GM19023 (cell line): ENCODE results near the gene PLAGL2.
"Not testable (repeated sequence)": the region's sequence is repeated elsewhere in the genome, so short reads cannot be mapped to it uniquely, and the experiment has no call there.

Experiments
- ATAC-seq: cut with Tn5 transposase; IDR thresholded peaks from one replicate; pipeline ENCODE4 v1.9.1; 2021; ENCODE audit warnings: mild to moderate bottlenecking, moderate library complexity; ENCODE audit not compliant: unreplicated experiment

PLAGL2 gene, protein sequence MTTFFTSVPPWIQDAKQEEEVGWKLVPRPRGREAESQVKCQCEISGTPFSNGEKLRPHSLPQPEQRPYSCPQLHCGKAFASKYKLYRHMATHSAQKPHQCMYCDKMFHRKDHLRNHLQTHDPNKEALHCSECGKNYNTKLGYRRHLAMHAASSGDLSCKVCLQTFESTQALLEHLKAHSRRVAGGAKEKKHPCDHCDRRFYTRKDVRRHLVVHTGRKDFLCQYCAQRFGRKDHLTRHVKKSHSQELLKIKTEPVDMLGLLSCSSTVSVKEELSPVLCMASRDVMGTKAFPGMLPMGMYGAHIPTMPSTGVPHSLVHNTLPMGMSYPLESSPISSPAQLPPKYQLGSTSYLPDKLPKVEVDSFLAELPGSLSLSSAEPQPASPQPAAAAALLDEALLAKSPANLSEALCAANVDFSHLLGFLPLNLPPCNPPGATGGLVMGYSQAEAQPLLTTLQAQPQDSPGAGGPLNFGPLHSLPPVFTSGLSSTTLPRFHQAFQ

GRCh38 chr20:32207626-32208498 is at the start of gene PLAGL2, which contains the start of gene POFUT1:
Gene PLAGL2 (minus strand): TSS chr20:32207743. CDS start chr20:32202178, 5,565 bp downstream.
Gene POFUT1 (plus strand): TSS chr20:32207880. CDS start chr20:32207942, 62 bp downstream.
- peak; percentile 85 for ATAC-seq

DNA sequence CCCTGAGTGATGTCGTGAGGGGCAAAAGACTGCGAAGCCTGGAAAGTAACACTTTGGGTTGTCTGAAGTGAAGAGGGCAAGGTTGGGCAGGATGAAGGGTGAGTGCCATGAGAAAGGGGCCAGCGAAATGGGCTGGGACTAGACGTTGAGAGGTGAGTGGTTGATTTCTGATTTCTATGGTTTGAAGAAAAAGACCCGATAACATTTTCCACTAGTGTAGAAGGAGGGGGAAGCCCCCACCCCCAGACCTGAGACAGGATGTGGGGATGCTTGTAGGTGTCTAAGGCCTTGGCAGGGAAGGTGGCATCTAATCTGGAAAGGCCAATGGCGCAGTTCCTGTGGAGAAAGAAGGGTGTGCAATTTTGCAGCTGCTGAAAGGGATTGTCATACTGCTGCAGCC is 44.6 kb upstream of the PLAGL2 start:
- no peak for ATAC-seq

- no peak for ATAC-seq
These were observed 43.9 kb upstream of the PLAGL2 start for GRCh38 chr20:32251470-32251869.

DNA sequence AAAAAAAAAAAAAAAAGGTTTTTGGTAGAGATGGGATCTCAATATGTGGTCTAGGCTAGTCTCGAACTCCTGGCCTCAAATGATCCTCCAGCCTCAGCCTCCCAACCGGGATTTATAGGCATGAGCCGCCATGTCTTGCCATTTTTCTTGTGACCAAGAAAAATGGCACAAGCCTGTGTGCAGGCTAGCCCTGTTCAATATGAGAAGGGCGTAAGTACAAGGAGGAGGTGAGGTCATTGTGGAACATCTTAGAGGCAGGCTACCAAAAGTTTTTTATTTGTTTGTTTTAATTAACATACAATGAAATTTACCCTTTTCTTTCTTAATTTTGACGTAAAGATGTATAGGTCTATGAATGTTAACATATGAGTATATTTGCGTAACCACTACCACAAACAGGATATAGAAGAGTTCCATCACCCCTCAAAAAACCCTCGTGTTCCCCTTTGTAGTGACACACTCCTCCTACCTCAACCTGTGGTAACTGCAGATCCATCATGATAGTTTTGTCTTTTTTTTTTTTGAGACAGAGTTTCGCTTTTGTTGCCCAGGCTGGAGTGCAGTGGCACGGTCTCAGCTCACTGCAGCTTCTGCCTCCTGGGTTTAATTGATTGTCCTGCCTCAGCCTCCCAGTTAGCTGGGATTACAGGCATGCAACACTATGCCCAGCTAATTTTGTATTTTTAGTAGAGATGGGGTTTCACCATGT is 41.6 kb upstream of the PLAGL2 start:
- no peak for ATAC-seq

DNA sequence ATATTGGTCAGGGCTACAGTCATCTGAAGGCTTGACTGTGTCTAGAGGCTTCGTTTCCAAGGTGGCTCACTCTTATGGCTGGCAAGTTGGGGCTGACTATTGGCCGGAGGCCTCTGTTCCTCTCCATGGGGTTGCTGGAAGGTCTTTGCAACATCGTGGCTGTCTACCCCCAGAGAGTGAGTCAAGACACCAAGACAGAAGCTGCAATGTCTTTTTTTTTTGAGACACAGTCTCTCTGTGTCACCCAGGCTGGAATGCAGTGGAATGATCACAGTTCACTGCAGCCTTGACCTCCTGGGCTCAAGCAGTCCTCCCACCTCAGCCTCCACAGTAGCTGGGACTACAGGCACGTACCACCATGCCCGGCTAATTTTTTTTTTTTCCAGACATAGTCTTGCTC is 40.5 kb upstream of the PLAGL2 start:
- ATAC-seq: no peak

GRCh38 chr20:32246208-32246607 is 38.7 kb upstream of the PLAGL2 start:
- not testable (repeated sequence) for ATAC-seq

- ATAC-seq: no peak
These were observed 37.4 kb upstream of the PLAGL2 start for GRCh38 chr20:32244959-32245358.

- no peak for ATAC-seq
These were observed 36.7 kb upstream of the PLAGL2 start for GRCh38 chr20:32244150-32244823.

DNA sequence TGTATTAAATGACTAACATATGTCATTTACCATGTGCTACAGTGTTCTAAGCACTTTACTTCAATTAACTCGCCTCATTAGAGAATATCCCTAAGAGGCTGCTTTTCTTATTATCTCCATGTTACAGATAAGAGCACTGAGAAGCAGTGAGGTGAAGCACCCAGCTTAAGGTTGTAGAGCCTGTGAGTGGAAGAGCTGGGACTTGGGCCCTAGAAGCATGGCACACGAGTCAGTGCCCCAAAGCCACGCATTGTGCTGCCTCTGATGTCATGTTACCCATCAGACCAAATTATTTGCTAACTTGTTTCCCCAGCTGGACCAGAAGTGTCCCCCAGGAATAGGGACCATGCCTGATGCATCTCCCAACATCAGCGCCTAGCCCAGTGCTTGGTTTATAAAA is 34.3 kb upstream of the PLAGL2 start:
- no peak for ATAC-seq

- no peak for ATAC-seq
These were observed 32.7 kb upstream of the PLAGL2 start for GRCh38 chr20:32240205-32240604.

DNA sequence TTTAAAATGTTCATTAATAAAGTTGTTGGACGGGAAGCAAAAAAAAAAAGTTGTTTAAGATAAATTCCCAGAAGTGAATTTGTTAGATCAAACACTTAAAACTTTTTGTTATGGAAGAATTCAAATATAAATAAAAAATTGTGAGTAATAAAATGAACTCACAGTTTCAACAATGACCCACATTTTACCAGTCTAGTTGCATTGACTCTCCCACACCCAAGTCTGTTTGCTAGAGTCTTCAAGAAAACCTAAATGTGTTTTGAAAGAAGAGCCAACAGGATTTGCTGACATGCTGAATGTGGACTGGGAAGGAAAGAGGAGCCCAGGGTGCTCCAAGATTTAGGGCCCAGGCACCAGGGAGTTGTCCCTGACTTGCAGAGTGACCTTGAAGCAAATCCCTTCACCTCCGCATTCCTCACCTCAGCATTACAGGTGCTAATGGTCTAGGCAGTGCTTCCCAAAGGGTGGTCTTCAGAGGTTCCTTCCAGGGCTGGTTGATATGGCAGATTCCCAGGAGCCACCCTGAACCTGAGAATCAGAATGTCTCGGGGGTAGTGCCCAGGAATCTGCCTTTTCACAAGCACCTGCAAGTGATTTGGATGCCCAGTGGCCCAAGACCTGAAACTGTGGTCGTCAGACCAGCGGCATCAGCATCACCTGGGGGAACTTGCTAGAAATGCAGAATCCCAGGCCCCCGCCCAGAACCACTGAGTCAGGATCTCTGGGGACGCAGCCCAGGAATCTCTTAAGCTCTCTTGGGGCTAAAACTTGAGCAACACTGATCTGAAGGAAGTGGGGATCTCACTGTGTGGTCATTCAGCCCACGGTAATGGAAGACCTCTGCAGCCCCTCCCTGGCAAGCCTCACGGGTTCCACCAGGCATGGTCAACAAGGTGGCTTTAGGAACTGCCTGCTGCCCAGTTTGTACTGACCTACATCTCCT is 31.2 kb upstream of the PLAGL2 start:
- ATAC-seq: no peak

DNA sequence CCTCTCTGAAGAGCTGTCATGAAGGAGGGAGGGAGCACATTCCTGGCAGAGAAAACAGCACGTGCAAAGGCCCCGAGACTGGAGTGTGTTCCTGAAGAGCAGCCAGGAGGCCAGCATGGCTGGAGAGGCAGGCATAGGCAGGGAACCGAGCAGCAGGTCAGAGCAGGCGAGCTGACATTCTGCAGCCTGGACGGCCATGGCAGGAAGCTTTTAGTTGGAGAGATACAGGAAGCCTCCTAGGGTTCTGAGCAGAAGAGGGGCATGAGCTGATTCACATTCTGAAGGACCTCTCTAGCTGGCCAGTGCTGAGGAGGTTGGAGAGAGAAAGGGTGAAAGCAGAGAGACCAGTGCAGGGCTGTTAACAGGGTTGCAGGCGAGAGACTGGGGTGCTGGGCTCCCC is 29.9 kb upstream of the PLAGL2 start:
- no peak for ATAC-seq

GRCh38 chr20:32236819-32237218 is 29.3 kb upstream of the PLAGL2 start:
- ATAC-seq: no peak

GRCh38 chr20:32236048-32236533 is 28.5 kb upstream of the PLAGL2 start:
- no peak for ATAC-seq

DNA sequence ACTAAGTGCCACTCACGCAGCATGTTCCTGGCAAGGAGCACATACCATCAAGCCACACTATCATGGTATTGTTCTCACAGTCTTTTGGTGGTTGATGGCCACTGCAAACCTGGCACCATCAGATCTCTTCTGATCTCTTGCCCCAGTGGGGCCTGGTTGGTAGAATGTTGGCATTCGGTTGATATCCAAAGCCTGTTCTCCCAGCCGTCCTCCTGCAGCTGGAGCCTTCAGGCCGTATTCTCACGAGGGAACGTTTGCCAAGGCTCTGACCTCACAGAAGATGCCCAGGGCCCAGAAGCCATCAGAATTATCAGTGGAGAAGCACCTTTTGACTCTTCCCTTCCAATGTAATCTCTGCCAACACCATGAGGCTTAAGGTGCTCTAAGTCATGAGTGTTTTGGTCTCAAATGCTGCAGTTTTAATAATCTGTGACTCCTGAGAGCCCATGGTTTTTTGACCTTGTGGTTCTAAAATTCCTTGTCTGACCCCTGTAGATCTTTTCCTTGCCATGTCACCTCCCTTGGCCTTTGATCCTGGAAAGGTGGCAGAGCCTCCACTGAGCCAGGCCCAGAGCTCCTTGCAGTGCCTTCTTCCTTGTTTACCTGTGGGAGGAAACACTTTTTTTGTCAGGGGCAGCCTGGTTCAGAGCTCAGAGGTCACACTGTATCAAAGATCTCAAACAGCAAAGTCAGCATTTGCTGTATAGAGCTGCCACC is 27.9 kb upstream of the PLAGL2 start:
- no peak for ATAC-seq

- ATAC-seq: no peak
These were observed 26.7 kb upstream of the PLAGL2 start for GRCh38 chr20:32234135-32234808.

DNA sequence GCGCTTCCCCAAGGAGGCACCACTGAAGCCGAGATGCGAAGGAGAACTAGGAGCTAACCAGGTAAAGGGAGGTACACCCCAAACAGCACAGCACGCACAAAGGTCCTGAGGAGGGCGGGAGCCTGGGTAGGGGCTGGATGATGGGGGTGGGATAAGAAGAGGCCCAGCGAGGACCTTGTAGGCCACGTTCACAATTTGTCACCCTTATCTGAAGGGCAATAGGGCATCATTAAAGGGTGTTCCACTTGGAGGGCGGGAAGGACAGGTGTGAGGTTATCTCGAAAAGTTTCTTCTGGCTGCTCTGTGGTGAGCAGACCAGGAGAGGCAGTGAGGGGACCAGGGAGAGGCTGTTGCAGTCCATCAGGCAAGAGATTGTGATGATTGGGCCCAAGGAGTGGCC is 25.7 kb upstream of the PLAGL2 start:
- no peak for ATAC-seq

DNA sequence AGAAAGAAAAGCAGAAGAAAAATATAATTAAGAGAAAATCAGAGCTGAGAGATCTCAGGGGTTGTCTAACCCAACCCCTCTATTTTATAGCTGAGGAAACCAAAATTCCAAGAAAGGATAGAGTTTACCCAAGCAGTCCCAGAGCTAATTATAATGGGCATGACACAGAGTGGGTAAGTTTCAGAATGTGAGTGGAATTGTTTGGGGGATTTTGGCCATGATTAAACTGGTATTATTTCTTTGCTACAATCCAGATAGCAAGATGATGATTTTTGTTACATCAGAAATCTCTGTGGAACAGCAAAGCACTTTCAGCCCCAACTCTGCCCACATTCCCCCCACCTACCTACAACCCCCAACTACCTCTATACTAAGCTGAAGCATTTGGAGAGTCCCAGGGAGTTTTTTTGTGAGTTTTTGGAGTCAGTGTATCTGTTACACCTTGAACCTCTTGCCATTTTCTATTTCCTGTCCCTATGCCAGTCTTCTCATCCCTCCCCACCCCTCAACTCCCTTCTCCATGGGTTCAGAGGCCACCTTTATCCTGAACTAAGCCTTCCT is 24.9 kb upstream of the PLAGL2 start:
- no peak for ATAC-seq
